Trophoblast cell (in vitro differentiated cells and primary cell): ENCODE data around the gene IKZF3.
A peak's percentile ranks its signal among the peaks of the same experiment; 100 is the strongest.

Experiments used
- DNase-seq, 2 donors: peaks; one replicate each; pipeline ENCODE4 v3.0.0-alpha.2; 2016
- H2AFZ ChIP-seq: 2 replicates; pipeline ENCODE4 v1.6.1; 2013; ENCODE audit warnings: low read length, moderate library complexity, mild to moderate bottlenecking; ENCODE audit not compliant: insufficient read depth, poor library complexity
- H2AK5ac ChIP-seq: 2 replicates; pipeline ENCODE4 v1.6.1; 2013; ENCODE audit warnings: mild to moderate bottlenecking, low read length
- H2BK120ac ChIP-seq: 2 replicates; pipeline ENCODE4 v1.6.1; 2013; ENCODE audit warnings: low read length, mild to moderate bottlenecking, moderate library complexity; ENCODE audit not compliant: insufficient read depth, poor library complexity
- H2BK12ac ChIP-seq: 2 replicates; pipeline ENCODE4 v1.6.1; 2013; ENCODE audit warnings: mild to moderate bottlenecking, low read length, moderate library complexity
- H2BK5ac ChIP-seq: 2 replicates; pipeline ENCODE4 v1.6.1; 2013; ENCODE audit warnings: low read length, low read depth, moderate library complexity, mild to moderate bottlenecking; ENCODE audit not compliant: poor library complexity
- H3K14ac ChIP-seq: 2 replicates; pipeline ENCODE4 v1.6.1; 2013; ENCODE audit warnings: mild to moderate bottlenecking, low read length
- H3K18ac ChIP-seq: 2 replicates; pipeline ENCODE4 v1.6.1; 2013; ENCODE audit warnings: mild to moderate bottlenecking, low read length
- H3K23ac ChIP-seq: 2 replicates; pipeline ENCODE4 v1.6.1; 2013; ENCODE audit warnings: low read length
- H3K27ac ChIP-seq: 2 replicates; pipeline ENCODE4 v1.5.1; 2013; ENCODE audit warnings: low read depth, mild to moderate bottlenecking, inconsistent platforms, low read length, moderate library complexity
- H3K27me3 ChIP-seq: 2 replicates; pipeline ENCODE4 v1.6.1; 2013; ENCODE audit warnings: inconsistent platforms, mild to moderate bottlenecking, low read length, moderate library complexity; ENCODE audit not compliant: insufficient read depth
- H3K36me3 ChIP-seq, 2 experiments: 1 replicate in 1 of 2; 2 replicates in 1 of 2; pipeline ENCODE4 v1.6.1; 2013; ENCODE audit warnings: low read length in 2 of 2, mild to moderate bottlenecking in 2 of 2, moderate library complexity in 1 of 2; ENCODE audit not compliant: insufficient read depth in 2 of 2, control insufficient read depth in 1 of 2
- H3K4ac ChIP-seq: 2 replicates; pipeline ENCODE4 v1.6.1; 2013; ENCODE audit warnings: low read depth, mild to moderate bottlenecking, low read length, moderate library complexity
- H3K4me1 ChIP-seq, 2 experiments: 1 replicate in 1 of 2; 2 replicates in 1 of 2; pipeline ENCODE4 v1.6.1; 2013; ENCODE audit warnings: low read length in 2 of 2, mild to moderate bottlenecking in 2 of 2, moderate library complexity in 1 of 2; ENCODE audit not compliant: insufficient read depth in 2 of 2, control insufficient read depth in 1 of 2
- H3K4me2 ChIP-seq: 2 replicates; pipeline ENCODE4 v1.6.1; 2013; ENCODE audit warnings: inconsistent platforms, mild to moderate bottlenecking, low read length, moderate library complexity
- H3K4me3 ChIP-seq: 2 replicates; pipeline ENCODE4 v1.5.1; 2013; ENCODE audit warnings: mild to moderate bottlenecking, low read depth, low read length, inconsistent platforms
- H3K79me1 ChIP-seq: one replicate; pipeline ENCODE4 v1.6.1; 2013; ENCODE audit warnings: low read length
- H3K79me2 ChIP-seq: 2 replicates; pipeline ENCODE4 v1.6.1; 2013; ENCODE audit warnings: low read length, mild to moderate bottlenecking; ENCODE audit not compliant: control insufficient read depth, insufficient read depth, poor library complexity
- H3K9ac ChIP-seq: 2 replicates; pipeline ENCODE4 v1.6.1; 2013; ENCODE audit warnings: mild to moderate bottlenecking, low read length
- H3K9me3 ChIP-seq: 2 replicates; pipeline ENCODE4 v1.6.1; 2013; ENCODE audit warnings: low read depth, mild to moderate bottlenecking, control low read depth, inconsistent platforms, low read length; ENCODE audit not compliant: insufficient read depth
- H4K12ac ChIP-seq: 2 replicates; pipeline ENCODE4 v1.6.1; 2013; ENCODE audit warnings: low read depth, mild to moderate bottlenecking, low read length, moderate library complexity
- H4K8ac ChIP-seq: 2 replicates; pipeline ENCODE4 v1.6.1; 2013; ENCODE audit warnings: low read depth, mild to moderate bottlenecking, low read length, moderate library complexity
- H4K91ac ChIP-seq: one replicate; pipeline ENCODE4 v1.6.1; 2013; ENCODE audit warnings: low read depth, mild to moderate bottlenecking, low read length, moderate library complexity
- WGBS: extraction: QIAGEN DNeasy Blood & Tissue Kit; methylation state at CpG from one replicate; pipeline ENCODE4 v1.1.7; 2013; ENCODE audit warnings: missing lambda C conversion rate; ENCODE audit not compliant: insufficient read length, insufficient coverage; ENCODE audit errors: extremely low coverage; 5-methylcytosine and 5-hydroxymethylcytosine counted together

The IKZF3 gene

DNA sequence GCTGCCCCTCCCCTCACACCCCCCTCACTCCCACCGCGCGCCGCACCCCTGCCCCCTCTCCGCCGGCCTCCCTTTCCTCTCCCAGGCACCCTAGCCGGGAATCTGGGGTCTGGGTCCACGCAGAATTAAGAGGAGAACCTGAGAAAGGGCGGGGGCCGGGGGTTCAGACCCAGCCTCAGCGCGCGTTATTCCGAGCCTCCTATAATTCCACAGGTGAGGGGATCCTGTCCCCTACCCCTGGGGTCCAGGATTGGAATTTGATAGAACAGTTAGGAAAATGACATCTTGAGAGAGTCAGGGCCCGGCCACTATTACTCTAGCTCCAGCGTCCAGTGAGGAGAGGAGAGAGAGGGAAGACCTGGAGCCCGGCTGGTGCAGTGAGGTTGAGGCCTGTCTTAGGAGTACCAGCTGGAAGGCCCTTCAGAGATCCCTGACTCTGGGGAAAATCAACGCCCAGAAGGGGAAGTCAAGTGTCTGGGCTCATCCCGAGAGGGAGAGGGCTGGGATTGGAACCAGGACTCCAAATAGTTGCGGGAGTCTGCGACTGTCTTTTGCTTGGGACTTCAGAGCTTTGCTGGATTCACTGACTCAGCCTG lies 109.1 kb downstream of the IKZF3 start:
- Histone ChIP-seq H4K12ac (no peak overlapping the region), H4K8ac (no peak overlapping the region), H2BK5ac (no peak overlapping the region), H3K9ac (no peak overlapping the region), H2AK5ac (no peak overlapping the region), H3K79me1 (peaks cover 10% of the 10 kb centered on the region), H3K14ac (no peak overlapping the region), H4K91ac (peak overlapping the region; percentile 68), H2AFZ (no peak overlapping the region), H3K36me3 (no peaks in the 10 kb centered on the region), H3K4me1 (peaks cover 3 to 13% of the 10 kb centered on the region in 2 experiments), H2BK120ac (no peak overlapping the region), H3K27ac (no peak overlapping the region), H3K79me2 (peaks cover 8% of the 10 kb centered on the region), H3K4me3 (no peak overlapping the region), H3K18ac (no peak overlapping the region), H2BK12ac (no peak overlapping the region), H3K9me3 (peaks cover 4% of the 10 kb centered on the region), H3K27me3 (no peaks in the 10 kb centered on the region), H3K4me2 (peak overlapping the region; percentile 78), H3K4ac (no peak overlapping the region), H3K23ac (no peak overlapping the region)
- DNase-seq, result peak in 1 of 2 donors; percentile 4
- no CpG with 5 or more reads among the region's 21 CpGs for WGBS

GRCh38 chr17:39754161-39754957 lies 109.8 kb downstream of the IKZF3 start:
- Histone ChIP-seq H3K4me3 (peak overlapping the region; percentile 81), H2AFZ (peak overlapping the region; percentile 78), H3K27ac (peak overlapping the region; percentile 4), H3K23ac (no peak overlapping the region), H4K8ac (peak overlapping the region; percentile 77), H3K18ac (peak overlapping the region; percentile 61), H3K27me3 (no peaks in the 10 kb centered on the region), H3K9me3 (peaks cover 4% of the 10 kb centered on the region), H3K4me1 (peaks cover 3 to 15% of the 10 kb centered on the region in 2 experiments), H4K91ac (peak overlapping the region; percentile 68), H3K14ac (peak overlapping the region; percentile 81), H3K4me2 (peak overlapping the region; percentile 78), H2BK5ac (peak overlapping the region; percentile 32), H3K79me2 (peaks cover 8% of the 10 kb centered on the region), H3K36me3 (no peaks in the 10 kb centered on the region), H3K79me1 (peaks cover 13% of the 10 kb centered on the region), H2BK120ac (peak overlapping the region; percentile 53), H4K12ac (peak overlapping the region; percentile 80), H3K9ac (peak overlapping the region; percentile 80), H3K4ac (peak overlapping the region; percentile 29), H2AK5ac (no peak overlapping the region), H2BK12ac (no peak overlapping the region)
- no CpG with 5 or more reads among the region's 91 CpGs for WGBS
- DNase-seq, result peak; percentile 85 to 90

GRCh38 chr17:39753514-39754160 lies 110.5 kb downstream of the IKZF3 start:
- peak overlapping the region; percentile 4 for H3K27ac ChIP-seq
- no peaks in the 10 kb centered on the region for H3K36me3 ChIP-seq
- H3K9me3 ChIP-seq, result peaks cover 4% of the 10 kb centered on the region
- H3K23ac ChIP-seq, result no peak overlapping the region
- peak overlapping the region; percentile 40 for H3K14ac ChIP-seq
- peak overlapping the region; percentile 49 for H4K12ac ChIP-seq
- peak overlapping the region; percentile 52 for H2BK12ac ChIP-seq
- peaks cover 8% of the 10 kb centered on the region for H3K79me2 ChIP-seq
- WGBS, result no CpG with 5 or more reads among the region's 55 CpGs
- peak overlapping the region; percentile 29 for H3K4ac ChIP-seq
- H2AFZ ChIP-seq, result peak overlapping the region; percentile 60
- peak overlapping the region; percentile 7 for H2BK5ac ChIP-seq
- H3K4me3 ChIP-seq, result peak overlapping the region; percentile 81
- H3K4me2 ChIP-seq, result peak overlapping the region; percentile 78
- peak overlapping the region; percentile 15 for H3K18ac ChIP-seq
- peaks cover 3 to 15% of the 10 kb centered on the region in 2 experiments for H3K4me1 ChIP-seq
- H2AK5ac ChIP-seq, result no peak overlapping the region
- peaks cover 13% of the 10 kb centered on the region for H3K79me1 ChIP-seq
- peak overlapping the region; percentile 68 for H4K91ac ChIP-seq
- H4K8ac ChIP-seq, result peak overlapping the region; percentile 77
- no peak for DNase-seq
- peak overlapping the region; percentile 17 for H2BK120ac ChIP-seq
- H3K9ac ChIP-seq, result peak overlapping the region; percentile 80
- H3K27me3 ChIP-seq, result no peaks in the 10 kb centered on the region

GRCh38 chr17:39752241-39752881 lies 111.8 kb downstream of the IKZF3 start:
- no peak overlapping the region for H3K18ac ChIP-seq
- no peak overlapping the region for H3K27ac ChIP-seq
- no peak overlapping the region for H2BK12ac ChIP-seq
- no peaks in the 10 kb centered on the region for H3K36me3 ChIP-seq
- no peak overlapping the region for H2AFZ ChIP-seq
- no peak for DNase-seq
- no peak overlapping the region for H3K4me2 ChIP-seq
- no peak overlapping the region for H3K4ac ChIP-seq
- no peak overlapping the region for H3K4me3 ChIP-seq
- H2BK5ac ChIP-seq, result no peak overlapping the region
- no CpG with 5 or more reads among the region's 13 CpGs for WGBS
- H3K4me1 ChIP-seq, result peaks cover 3 to 15% of the 10 kb centered on the region in 2 experiments
- H3K9me3 ChIP-seq, result peaks cover 4% of the 10 kb centered on the region
- H3K79me2 ChIP-seq, result peaks cover 8% of the 10 kb centered on the region
- H3K27me3 ChIP-seq, result no peaks in the 10 kb centered on the region
- no peak overlapping the region for H2BK120ac ChIP-seq
- H3K14ac ChIP-seq, result no peak overlapping the region
- no peak overlapping the region for H4K8ac ChIP-seq
- H3K79me1 ChIP-seq, result peaks cover 13% of the 10 kb centered on the region
- no peak overlapping the region for H4K12ac ChIP-seq
- H3K23ac ChIP-seq, result no peak overlapping the region
- H2AK5ac ChIP-seq, result no peak overlapping the region
- H3K9ac ChIP-seq, result no peak overlapping the region
- no peak overlapping the region for H4K91ac ChIP-seq
